Measurements from ENCODE around the gene MYRIP. TPM values are rescaled to one million over a fixed set of nuclear protein-coding genes. Genes with fewer than 3 reads are reported as not detected.
A peak's percentile ranks its signal among the peaks of the same experiment; 100 is the strongest.

MYRIP gene
- total RNA-seq, 1 experiment from 2014 or later = 1.6 TPM

- peaks cover 69% of the 10 kb centered on the region for H3K27me3 Mint-ChIP-seq (ENCODE audit: low read depth)
- no peaks in the 10 kb centered on the region for H3K9me3 Mint-ChIP-seq
- ATAC-seq (peak; percentile 9), DNase-seq (ENCODE audit: low spot score) (peak; percentile 36)
- ChIA-PET CTCF (interaction anchor here (1.2 to 2.0 kb wide), 2 partner anchors 85 to 102 kb away, joined by 3 to 5 read pairs; no protein-coding TSS in a partner anchor), POLR2A (no interaction called here)
- peaks cover 26% of the 10 kb centered on the region for H3K4me1 Mint-ChIP-seq
- no peaks in the 10 kb centered on the region for H3K36me3 Mint-ChIP-seq
- TF ChIP-seq ZNF281 (CRISPR knock-in tag; IDR thresholded peaks at IDR 0.05) (0 out of 2 replicates have a peak, but pooled peaks have one; percentile 0), PRRX2 (CRISPR knock-in tag; IDR thresholded peaks at IDR 0.05) (no peak), JAZF1 (CRISPR knock-in tag; IDR thresholded peaks at IDR 0.05) (no peak), SP1 (CRISPR knock-in tag; conservative IDR thresholded peaks at IDR 0.05) (no peak), E2F1 (CRISPR knock-in tag; IDR thresholded peaks at IDR 0.05) (no peak), TP53 (CRISPR knock-in tag; IDR thresholded peaks at IDR 0.05) (0 out of 2 replicates have a peak, but pooled peaks have one; percentile 18), NFATC4 (CRISPR knock-in tag; IDR thresholded peaks at IDR 0.05) (no peak), OVOL2 (CRISPR knock-in tag; IDR thresholded peaks at IDR 0.05; ENCODE audit: borderline replicate concordance) (no peak), CREM (CRISPR knock-in tag; IDR thresholded peaks at IDR 0.05) (0 out of 2 replicates have a peak, but pooled peaks have one; percentile 29), GRHL2 (CRISPR knock-in tag; IDR thresholded peaks at IDR 0.05; ENCODE audit: insufficient replicate concordance, severe bottlenecking) (no peak), ARID4B (CRISPR knock-in tag; IDR thresholded peaks at IDR 0.05; ENCODE audit: borderline replicate concordance) (0 out of 2 replicates have a peak, but pooled peaks have one; percentile 16)
- no peak overlapping the region for H3K27ac Mint-ChIP-seq
- H3K4me3 Mint-ChIP-seq = peak overlapping the region; percentile 93
Measured at GRCh38 chr3:39809995-39810595, 686 bp downstream of the MYRIP start.

- ATAC-seq (no peak), DNase-seq (ENCODE audit: low spot score) (no peak)
- POLR2A ChIA-PET = no interaction called here
- Mint-ChIP-seq H3K27ac (no peak overlapping the region), H3K27me3 (ENCODE audit: low read depth) (peaks cover 66% of the 10 kb centered on the region), H3K4me3 (peak overlapping the region; percentile 93), H3K9me3 (no peaks in the 10 kb centered on the region), H3K4me1 (peaks cover 26% of the 10 kb centered on the region), H3K36me3 (no peaks in the 10 kb centered on the region)
- CTCF ChIA-PET = interaction anchor here (1.2 to 3.0 kb wide), 3 partner anchors 86 to 180 kb away, joined by 3 to 23 read pairs (median 5); no protein-coding TSS in a partner anchor
- TF ChIP-seq ERG (CRISPR knock-in tag; IDR thresholded peaks at IDR 0.05) (no peak), TEAD4 (CRISPR knock-in tag; IDR thresholded peaks at IDR 0.05) (no peak), ETV6 (CRISPR knock-in tag; IDR thresholded peaks at IDR 0.05) (no peak), STAT6 (CRISPR knock-in tag; conservative IDR thresholded peaks at IDR 0.05; ENCODE audit: low read depth) (no peak)
Measured at GRCh38 chr3:39810647-39811161, 1.3 kb downstream of the MYRIP start.
